GM12878 (cell line): ENCODE data around the gene ARHGDIA. TPM values are rescaled to one million over a fixed set of nuclear protein-coding genes. Genes with fewer than 3 reads are reported as not detected.

Source experiments
- ATAC-seq: fragments of 200-7000 bp; cut with Tn5 transposase; 3 replicates; pipeline ENCODE4 v1.9.1; 2020; ENCODE audit warnings: mild to moderate bottlenecking, moderate library complexity
- BruUV-seq: library from RNA; stranded (reverse); fragments of 400-500 nt; replicated peaks from 2 replicates; lab custom pipeline; 2021; lab: Mats Ljungman, UMichigan
- CTCF ChIA-PET: fragments of 300-600 bp; sonication (Branson Sonifier 250); formaldehyde crosslinking; extraction: SDS; loops from one replicate; lab custom pipeline; 2021; ENCODE audit warnings: inconsistent platforms; lab: Yijun Ruan, JAX
- POLR2A ChIA-PET: fragments of 350-600 bp; formaldehyde crosslinking; extraction: SDS; loops from one replicate; lab custom pipeline; 2021; ENCODE audit warnings: inconsistent platforms; lab: Charles Lee
- RAD21 ChIA-PET: fragments of 300-600 bp; sonication (Branson Sonifier 250); formaldehyde crosslinking; loops from one replicate; lab custom pipeline; 2023; ENCODE audit warnings: antibody characterized with exemption; ENCODE audit not compliant: unreplicated experiment; lab: Charles Lee
- SMC1A ChIA-PET: fragments of 300-600 bp; sonication (Branson Sonifier 250); formaldehyde crosslinking; loops from one replicate; lab custom pipeline; 2023; ENCODE audit not compliant: unreplicated experiment, uncharacterized antibody; lab: Charles Lee
- DNase-seq: peaks from one replicate; pipeline ENCODE4 v3.0.0-alpha.2; 2011; ENCODE audit warnings: low read depth, low spot score
- FAIRE-seq: peaks from 3 replicates; lab custom pipeline; 2011; peaks lifted over from hg19 to GRCh38; lab: Jason Lieb, UNC
- H2AFZ ChIP-seq: 2 replicates; pipeline ENCODE4 v1.6.0; 2011; ENCODE audit warnings: low read depth, low read length, control low read depth; ENCODE audit not compliant: control insufficient read depth
- H3K27ac ChIP-seq: 2 replicates; pipeline ENCODE4 v1.5.1; 2011; ENCODE audit warnings: control low read depth; ENCODE audit not compliant: control insufficient read depth, insufficient read depth
- H3K27me3 ChIP-seq, 2 experiments: replicated peaks in 1 of 2; 2 replicates each; pipeline versions ENCODE4 v1.6.0 to v1.6.1; 2011; ENCODE audit warnings: low read length in 1 of 2; ENCODE audit not compliant: control insufficient read depth in 2 of 2, insufficient read depth in 2 of 2
- H3K36me3 ChIP-seq, 2 experiments: 2 replicates each; pipeline ENCODE4 v1.5.1; 2011; ENCODE audit warnings: low read length in 1 of 2; ENCODE audit not compliant: control insufficient read depth in 2 of 2, insufficient read depth in 2 of 2
- H3K4me1 ChIP-seq: 2 replicates; pipeline ENCODE4 v1.6.1; 2011; ENCODE audit warnings: mild to moderate bottlenecking, low read length, moderate library complexity, mixed read lengths; ENCODE audit not compliant: control insufficient read depth, insufficient read depth
- H3K4me2 ChIP-seq: 2 replicates; pipeline ENCODE4 v1.6.0; 2011; ENCODE audit warnings: control low read depth; ENCODE audit not compliant: control insufficient read depth, insufficient read depth
- H3K4me3 ChIP-seq: fragments of 200-600 bp; sonication (generic); 2 replicates; pipeline ENCODE4 v1.5.1; 2016
- H3K79me2 ChIP-seq: 2 replicates; pipeline ENCODE4 v1.6.0; 2011; ENCODE audit warnings: low read length; ENCODE audit not compliant: control insufficient read depth, insufficient read depth
- H3K9ac ChIP-seq: 2 replicates; pipeline ENCODE4 v1.8.0; 2011; ENCODE audit warnings: low read length, control low read depth, mixed read lengths; ENCODE audit not compliant: control insufficient read depth, insufficient read depth
- H3K9me3 ChIP-seq: replicated peaks from 3 replicates; pipeline ENCODE4 v1.5.1; 2011; ENCODE audit warnings: mild to moderate bottlenecking, low read length; ENCODE audit not compliant: control insufficient read depth, insufficient read depth
- H4K20me1 ChIP-seq: 2 replicates; pipeline ENCODE4 v1.6.0; 2011; ENCODE audit not compliant: control insufficient read depth, insufficient read depth
- ETV6 ChIP-seq, 2 experiments: fragments of 450-650 bp in 1 of 2; IDR thresholded peaks in 1 of 2; conservative IDR thresholded peaks in 1 of 2; 2 replicates each; pipeline ENCODE4 v1.6.1; 2014; ENCODE audit warnings: antibody characterized with exemption in 1 of 2, borderline replicate concordance in 1 of 2, low read depth in 1 of 2, mild to moderate bottlenecking in 1 of 2, moderate library complexity in 1 of 2
- EZH2 ChIP-seq: IDR thresholded peaks from 2 replicates; pipeline ENCODE4 v1.6.1; 2012; ENCODE audit warnings: low read depth, mild to moderate bottlenecking, control low read depth, inconsistent platforms, low read length, borderline replicate concordance; ENCODE audit not compliant: control insufficient read depth
- JUND ChIP-seq: IDR thresholded peaks from 2 replicates; pipeline ENCODE4 v1.6.1; 2012; ENCODE audit warnings: low read depth, mild to moderate bottlenecking, low read length, improper control_type of control experiment, moderate library complexity
- KAT2A ChIP-seq: conservative IDR thresholded peaks from 2 replicates; pipeline ENCODE4 v1.6.1; 2011; ENCODE audit warnings: low read depth, low read length; ENCODE audit not compliant: control insufficient read depth
- MEF2A ChIP-seq: IDR thresholded peaks from 2 replicates; pipeline ENCODE4 v1.6.1; 2011; ENCODE audit warnings: low read depth, mild to moderate bottlenecking, low read length, moderate library complexity; ENCODE audit not compliant: insufficient read depth
- NFIC ChIP-seq: IDR thresholded peaks from 2 replicates; pipeline ENCODE4 v1.6.1; 2012; ENCODE audit warnings: low read depth, mild to moderate bottlenecking, inconsistent platforms, low read length, moderate library complexity
- NR2C1 ChIP-seq: fragments of 450-650 bp; IDR thresholded peaks from 2 replicates; pipeline ENCODE4 v1.6.1; 2017; ENCODE audit warnings: antibody characterized with exemption, mild to moderate bottlenecking, moderate library complexity
- NRF1 ChIP-seq: conservative IDR thresholded peaks from 2 replicates; pipeline ENCODE4 v1.6.1; 2011; ENCODE audit warnings: mild to moderate bottlenecking, low read depth, low read length, improper control_type of control experiment
- PAX8 ChIP-seq: fragments of 450-650 bp; IDR thresholded peaks from 2 replicates; pipeline ENCODE4 v1.6.1; 2017; ENCODE audit warnings: mild to moderate bottlenecking, moderate library complexity
- RBBP5 ChIP-seq: fragments of 200-600 bp; sonication (generic); conservative IDR thresholded peaks from 2 replicates; pipeline ENCODE4 v1.6.1; 2016
- SPI1 ChIP-seq: IDR thresholded peaks from 2 replicates; pipeline ENCODE4 v1.6.1; 2011; ENCODE audit warnings: low read depth, mild to moderate bottlenecking, low read length, moderate library complexity, borderline replicate concordance; ENCODE audit not compliant: insufficient read depth
- TARDBP ChIP-seq: IDR thresholded peaks from 2 replicates; pipeline ENCODE4 v1.6.1; 2016; ENCODE audit warnings: borderline replicate concordance
- ZBED1 ChIP-seq: IDR thresholded peaks from 2 replicates; pipeline ENCODE4 v1.6.1; 2016; ENCODE audit warnings: borderline replicate concordance
- ZNF217 ChIP-seq: fragments of 450-650 bp; IDR thresholded peaks from 2 replicates; pipeline ENCODE4 v1.6.1; 2017; ENCODE audit warnings: antibody characterized with exemption, mild to moderate bottlenecking
- WGBS: methylation state at CpG from one replicate; pipeline ENCODE4 v1.1.6; 2016; ENCODE audit warnings: low lambda C conversion rate; ENCODE audit not compliant: insufficient replicate concordance, insufficient coverage; ENCODE audit errors: missing lambda C conversion rate; 5-methylcytosine and 5-hydroxymethylcytosine counted together
- in situ Hi-C: fragments of 300-500 bp; cut with MboI; formaldehyde crosslinking; loops from 9 replicates; pipeline ENCODE4 v1.14.3; 2018; ENCODE audit warnings: mixed read lengths
- intact Hi-C: fragments of 100-400 bp; cut with micrococcal nuclease; formaldehyde crosslinking; loops from one replicate; pipeline ENCODE4 v1.14.2; 2022; ENCODE audit not compliant: unreplicated experiment
- polyA plus RNA-seq, 11 experiments: library from polyadenylated mRNA; depleted of rRNA in 4 of 11; unstranded in 6 of 11; stranded (reverse) in 5 of 11; fragments of >200 nt; fragmentation: Nextera tagmentation in 4 of 11; fragmentation: Illumina TruSeq in 1 of 11; extraction: Ambion mirVana in 4 of 11; extraction: Trizol in 1 of 11; gene quantifications; 1 replicate in 1 of 11; 2 replicates in 10 of 11; pipeline versions ENCODE4 v1.2.1 to v1.2.3, GENCODE V29; 2011 to 2016; ENCODE audit warnings: inconsistent platforms in 2 of 11, missing spikeins in 2 of 11, low read depth in 1 of 11
- total RNA-seq, 4 experiments: library from RNA; depleted of rRNA in 3 of 4; stranded (reverse); fragments of >200 nt in 3 of 4; fragmentation: Illumina TruSeq in 1 of 4; extraction: Trizol in 1 of 4; gene quantifications; 2 replicates each; pipeline versions ENCODE4 v1.2.1 to v1.2.3, GENCODE V29; 2013 to 2021
- TF ChIP-seq, protein P1 (sequence below): fragments of 150-350 bp; IDR thresholded peaks from 2 replicates; pipeline ENCODE4 v1.6.1; 2016; ENCODE audit warnings: low read depth, low read length
- TF ChIP-seq, protein P2 (sequence below): IDR thresholded peaks from 2 replicates; pipeline ENCODE4 v1.6.1; 2011; ENCODE audit warnings: low read depth, low read length, improper control_type of control experiment, borderline replicate concordance

Gene ARHGDIA
- total and polyA plus RNA-seq, 10 of the 15 experiments (the other 5 are each of a cell fraction or from before 2014, with no cell fraction given) = 17.9 to 552 (median 169) TPM

DNA sequence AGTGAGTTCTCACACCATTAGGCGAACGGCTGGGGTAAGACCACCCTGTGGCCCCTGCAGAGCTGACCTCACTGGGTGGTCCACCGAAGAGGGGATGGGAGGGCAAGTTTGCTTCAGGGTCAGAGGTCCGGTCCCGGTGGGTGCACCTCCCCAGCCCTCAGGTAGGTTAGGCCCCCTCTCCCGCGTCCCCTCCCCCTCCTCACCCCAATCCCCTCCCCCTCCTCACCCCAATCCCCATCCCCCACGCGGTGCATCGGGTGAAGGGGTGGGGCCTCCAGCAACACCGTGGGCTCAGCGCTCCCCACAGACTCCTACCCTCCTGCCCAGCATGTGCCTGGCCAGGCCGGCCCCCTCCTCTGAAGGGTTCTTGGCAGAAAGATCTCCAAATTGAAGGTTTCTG is 51.4 kb downstream of the ARHGDIA start (continued):
- no peak for TF ChIP-seq ZNF217
- TF ChIP-seq, protein P1, sequence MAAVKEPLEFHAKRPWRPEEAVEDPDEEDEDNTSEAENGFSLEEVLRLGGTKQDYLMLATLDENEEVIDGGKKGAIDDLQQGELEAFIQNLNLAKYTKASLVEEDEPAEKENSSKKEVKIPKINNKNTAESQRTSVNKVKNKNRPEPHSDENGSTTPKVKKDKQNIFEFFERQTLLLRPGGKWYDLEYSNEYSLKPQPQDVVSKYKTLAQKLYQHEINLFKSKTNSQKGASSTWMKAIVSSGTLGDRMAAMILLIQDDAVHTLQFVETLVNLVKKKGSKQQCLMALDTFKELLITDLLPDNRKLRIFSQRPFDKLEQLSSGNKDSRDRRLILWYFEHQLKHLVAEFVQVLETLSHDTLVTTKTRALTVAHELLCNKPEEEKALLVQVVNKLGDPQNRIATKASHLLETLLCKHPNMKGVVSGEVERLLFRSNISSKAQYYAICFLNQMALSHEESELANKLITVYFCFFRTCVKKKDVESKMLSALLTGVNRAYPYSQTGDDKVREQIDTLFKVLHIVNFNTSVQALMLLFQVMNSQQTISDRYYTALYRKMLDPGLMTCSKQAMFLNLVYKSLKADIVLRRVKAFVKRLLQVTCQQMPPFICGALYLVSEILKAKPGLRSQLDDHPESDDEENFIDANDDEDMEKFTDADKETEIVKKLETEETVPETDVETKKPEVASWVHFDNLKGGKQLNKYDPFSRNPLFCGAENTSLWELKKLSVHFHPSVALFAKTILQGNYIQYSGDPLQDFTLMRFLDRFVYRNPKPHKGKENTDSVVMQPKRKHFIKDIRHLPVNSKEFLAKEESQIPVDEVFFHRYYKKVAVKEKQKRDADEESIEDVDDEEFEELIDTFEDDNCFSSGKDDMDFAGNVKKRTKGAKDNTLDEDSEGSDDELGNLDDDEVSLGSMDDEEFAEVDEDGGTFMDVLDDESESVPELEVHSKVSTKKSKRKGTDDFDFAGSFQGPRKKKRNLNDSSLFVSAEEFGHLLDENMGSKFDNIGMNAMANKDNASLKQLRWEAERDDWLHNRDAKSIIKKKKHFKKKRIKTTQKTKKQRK = no peak

DNA sequence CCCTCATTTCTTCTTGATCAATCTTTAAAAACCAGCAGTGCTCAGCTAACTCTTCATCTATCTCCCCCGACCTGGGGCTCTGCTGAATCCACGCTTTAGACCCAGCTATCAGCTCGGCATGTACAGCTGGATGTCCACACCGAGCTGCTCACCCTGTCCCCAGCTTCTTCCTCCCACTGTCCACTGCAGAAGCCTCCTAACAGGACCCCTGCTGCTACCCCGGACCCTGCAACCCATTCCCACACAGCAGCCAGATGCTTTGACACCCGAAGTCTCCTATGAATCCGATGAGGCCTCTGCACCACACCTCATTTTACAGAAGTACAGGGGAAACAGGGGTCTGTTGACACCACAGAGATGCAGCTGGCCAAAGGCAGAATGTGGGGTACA is 53.4 kb downstream of the ARHGDIA start:
- ChIA-PET POLR2A (no interaction called here), SMC1A (no interaction called here), CTCF (no interaction called here), RAD21 (no interaction called here)
- in situ Hi-C loops (no loop called here), intact Hi-C loops (no loop called here)
- no peak overlapping the region for H3K4me2 ChIP-seq
- no peaks in the 10 kb centered on the region for H3K36me3 ChIP-seq
- no peaks in the 10 kb centered on the region for H3K27me3 ChIP-seq
- no peaks in the 10 kb centered on the region for H3K79me2 ChIP-seq
- no peaks in the 10 kb centered on the region for H3K9me3 ChIP-seq
- no peak overlapping the region for H2AFZ ChIP-seq
- TF ChIP-seq NR2C1 (no peak), PAX8 (no peak), SPI1 (no peak), MEF2A (no peak), RBBP5 (no peak), KAT2A (no peak), EZH2 (no peak), JUND (no peak), ZBED1 (no peak), ETV6 (conservative IDR thresholded peaks at IDR 0.05 in 1 of 2, IDR thresholded peaks at IDR 0.05 in 1 of 2; ENCODE audit: borderline replicate concordance in 1 of 2, low read depth in 1 of 2) (no peak), NFIC (no peak), NRF1 (no peak), TARDBP (no peak)
- TF ChIP-seq, protein P2, sequence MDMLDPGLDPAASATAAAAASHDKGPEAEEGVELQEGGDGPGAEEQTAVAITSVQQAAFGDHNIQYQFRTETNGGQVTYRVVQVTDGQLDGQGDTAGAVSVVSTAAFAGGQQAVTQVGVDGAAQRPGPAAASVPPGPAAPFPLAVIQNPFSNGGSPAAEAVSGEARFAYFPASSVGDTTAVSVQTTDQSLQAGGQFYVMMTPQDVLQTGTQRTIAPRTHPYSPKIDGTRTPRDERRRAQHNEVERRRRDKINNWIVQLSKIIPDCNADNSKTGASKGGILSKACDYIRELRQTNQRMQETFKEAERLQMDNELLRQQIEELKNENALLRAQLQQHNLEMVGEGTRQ = no peak
- no peak overlapping the region for H3K27ac ChIP-seq
- no peaks in the 10 kb centered on the region for H3K4me1 ChIP-seq
- H3K4me3 ChIP-seq = no peak overlapping the region
- BruUV-seq = no TSS peak
- H3K9ac ChIP-seq = no peak overlapping the region
- no peaks in the 10 kb centered on the region for H4K20me1 ChIP-seq
- no peak for FAIRE-seq
- no peak for ATAC-seq
- no peak for DNase-seq
- 45% methylated on average over 7 of the region's 7 CpGs for WGBS
